HEK293T (cell line): ENCODE results near the gene FRZB.

Experiments
- ARNT ChIP-seq: fragments of 450-650 bp; IDR thresholded peaks from 2 replicates; pipeline ENCODE4 v1.6.1; 2017; ENCODE audit warnings: mild to moderate bottlenecking
- BHLHE40 ChIP-seq: fragments of 450-650 bp; IDR thresholded peaks from 2 replicates; pipeline ENCODE4 v1.6.1; 2016; ENCODE audit warnings: mild to moderate bottlenecking, moderate library complexity, borderline replicate concordance
- ELF4 ChIP-seq: fragments of 450-650 bp; IDR thresholded peaks from 2 replicates; pipeline ENCODE4 v1.6.1; 2017; ENCODE audit warnings: antibody characterized with exemption
- FOXA1 ChIP-seq: fragments of 450-650 bp; IDR thresholded peaks from 2 replicates; pipeline ENCODE4 v1.6.1; 2016; ENCODE audit warnings: mild to moderate bottlenecking
- HDGF ChIP-seq: fragments of 450-650 bp; IDR thresholded peaks from 2 replicates; pipeline ENCODE4 v1.6.1; 2017; ENCODE audit warnings: antibody characterized with exemption, borderline replicate concordance
- L3MBTL2 ChIP-seq: fragments of 450-650 bp; conservative IDR thresholded peaks from 2 replicates; pipeline ENCODE4 v1.6.1; 2016; ENCODE audit warnings: mild to moderate bottlenecking
- LEF1 ChIP-seq: fragments of 450-650 bp; IDR thresholded peaks from 2 replicates; pipeline ENCODE4 v1.6.1; 2017; ENCODE audit warnings: mild to moderate bottlenecking, borderline replicate concordance
- NFRKB ChIP-seq: fragments of 450-650 bp; IDR thresholded peaks from 2 replicates; pipeline ENCODE4 v1.6.1; 2016; ENCODE audit warnings: mild to moderate bottlenecking, moderate library complexity
- SP1 ChIP-seq: fragments of 450-650 bp; IDR thresholded peaks from 2 replicates; pipeline ENCODE4 v1.6.1; 2017
- SUZ12 ChIP-seq: fragments of 450-650 bp; IDR thresholded peaks from 2 replicates; pipeline ENCODE4 v1.6.1; 2016; ENCODE audit warnings: mild to moderate bottlenecking
- ZNF384 ChIP-seq: fragments of 450-650 bp; IDR thresholded peaks from 2 replicates; pipeline ENCODE4 v1.6.1; 2016
- TF ChIP-seq, protein P1 (sequence below): fragments of 450-650 bp; IDR thresholded peaks from 2 replicates; pipeline ENCODE4 v1.6.1; 2016

DNA sequence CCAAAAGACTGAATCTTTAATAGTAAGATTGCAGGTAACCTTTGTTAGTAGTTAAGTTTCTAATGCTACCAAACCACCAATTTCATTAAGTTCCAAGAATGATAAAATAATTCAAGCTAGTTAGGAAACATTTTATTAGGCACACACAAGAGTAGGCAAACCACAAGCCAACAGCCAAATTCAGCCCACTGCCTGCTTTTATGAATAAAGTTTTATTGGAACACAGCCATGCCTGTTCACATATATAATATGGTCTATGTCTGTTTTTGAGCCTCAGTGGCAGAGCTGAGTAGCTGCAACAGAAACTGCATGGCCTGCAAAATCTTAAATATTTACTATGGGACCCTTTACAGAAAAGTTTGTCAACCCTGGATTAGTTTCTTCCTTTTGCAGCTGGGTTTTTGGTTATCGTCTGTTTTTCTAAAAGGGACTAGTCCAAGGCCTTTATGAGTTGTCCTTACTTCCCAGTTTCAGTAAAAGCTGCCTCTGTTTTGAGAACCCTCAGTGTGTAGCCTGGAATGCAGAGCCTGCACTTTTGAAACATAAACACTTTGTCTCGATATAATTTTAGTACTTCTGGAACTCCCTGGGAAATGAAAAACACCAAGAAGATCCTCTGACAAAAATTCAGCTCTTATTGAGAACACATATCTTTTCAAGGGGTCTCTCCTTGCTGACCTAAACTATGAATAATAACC, 39.1 kb downstream of the FRZB start:
- TF ChIP-seq ELF4 (no peak), SP1 (no peak), ZNF384 (no peak), FOXA1 (no peak), L3MBTL2 (no peak), LEF1 (no peak), NFRKB (no peak), SUZ12 (no peak), ARNT (no peak), HDGF (no peak), BHLHE40 (no peak)
- TF ChIP-seq, protein P1, sequence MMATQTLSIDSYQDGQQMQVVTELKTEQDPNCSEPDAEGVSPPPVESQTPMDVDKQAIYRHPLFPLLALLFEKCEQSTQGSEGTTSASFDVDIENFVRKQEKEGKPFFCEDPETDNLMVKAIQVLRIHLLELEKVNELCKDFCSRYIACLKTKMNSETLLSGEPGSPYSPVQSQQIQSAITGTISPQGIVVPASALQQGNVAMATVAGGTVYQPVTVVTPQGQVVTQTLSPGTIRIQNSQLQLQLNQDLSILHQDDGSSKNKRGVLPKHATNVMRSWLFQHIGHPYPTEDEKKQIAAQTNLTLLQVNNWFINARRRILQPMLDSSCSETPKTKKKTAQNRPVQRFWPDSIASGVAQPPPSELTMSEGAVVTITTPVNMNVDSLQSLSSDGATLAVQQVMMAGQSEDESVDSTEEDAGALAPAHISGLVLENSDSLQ, result no peak
